Measurements from ENCODE around the gene ZNF511.
A peak's percentile ranks its signal among the peaks of the same experiment; 100 is the strongest.

DNA sequence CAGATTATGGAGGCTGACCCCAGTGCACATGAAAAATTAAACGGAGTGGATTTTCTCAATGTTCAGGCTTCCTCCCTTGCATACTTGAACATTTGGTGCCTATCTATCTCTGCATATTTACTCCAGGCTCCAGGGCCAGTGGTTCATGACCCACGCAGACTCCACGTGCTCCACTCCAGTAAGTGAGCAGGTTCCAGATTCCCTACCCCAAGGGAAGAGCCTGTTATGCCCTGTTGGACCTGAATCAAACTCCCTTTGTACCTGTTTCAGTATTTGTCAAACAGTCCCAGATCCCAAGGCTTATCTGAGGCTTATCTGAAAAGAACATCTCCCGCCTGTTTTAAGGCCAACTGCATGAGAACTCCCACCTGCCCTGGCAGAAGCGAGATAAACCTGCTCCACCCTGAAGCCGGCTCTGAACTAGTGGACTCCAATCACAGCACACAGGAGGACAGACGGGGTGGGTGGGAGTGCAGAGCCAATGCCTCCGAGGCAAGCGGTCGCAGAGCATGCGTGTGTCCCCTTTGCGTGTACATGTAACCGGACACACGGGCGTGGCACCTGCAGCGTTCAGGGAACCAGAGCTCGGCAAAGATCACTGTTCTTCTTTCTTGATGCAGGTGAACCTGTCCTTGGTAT is 51.4 kb downstream of the ZNF511 start:
- TF ChIP-seq GATA2 (IDR thresholded peaks at IDR 0.05; ENCODE audit: low read depth, low read length) = peak; percentile 78
- TF ChIP-seq GATA3 (IDR thresholded peaks at IDR 0.05; ENCODE audit: low read depth, low read length) = no peak

Measured in SH-SY5Y (cell line).